NCI-H460 (cell line): ENCODE results near the gene FUT7. TPM values are rescaled to one million over a fixed set of nuclear protein-coding genes. Genes with fewer than 3 reads are reported as not detected.
"Not testable (repeated sequence)": the region's sequence is repeated elsewhere in the genome, so short reads cannot be mapped to it uniquely, and the experiment has no call there.

Source experiments
- DNase-seq: peaks from one replicate; pipeline ENCODE4 v3.0.0-alpha.2; 2016; ENCODE audit warnings: low read depth; ENCODE audit errors: extremely low read depth
- total RNA-seq: library from RNA; depleted of rRNA; stranded (reverse); fragments of >200 nt; shearing (Covaris generic); gene quantifications from 2 replicates; pipeline ENCODE4 v1.2.3, GENCODE V29; 2014

The FUT7 gene
- total RNA-seq, 1 experiment from 2014 or later = not detected

DNA sequence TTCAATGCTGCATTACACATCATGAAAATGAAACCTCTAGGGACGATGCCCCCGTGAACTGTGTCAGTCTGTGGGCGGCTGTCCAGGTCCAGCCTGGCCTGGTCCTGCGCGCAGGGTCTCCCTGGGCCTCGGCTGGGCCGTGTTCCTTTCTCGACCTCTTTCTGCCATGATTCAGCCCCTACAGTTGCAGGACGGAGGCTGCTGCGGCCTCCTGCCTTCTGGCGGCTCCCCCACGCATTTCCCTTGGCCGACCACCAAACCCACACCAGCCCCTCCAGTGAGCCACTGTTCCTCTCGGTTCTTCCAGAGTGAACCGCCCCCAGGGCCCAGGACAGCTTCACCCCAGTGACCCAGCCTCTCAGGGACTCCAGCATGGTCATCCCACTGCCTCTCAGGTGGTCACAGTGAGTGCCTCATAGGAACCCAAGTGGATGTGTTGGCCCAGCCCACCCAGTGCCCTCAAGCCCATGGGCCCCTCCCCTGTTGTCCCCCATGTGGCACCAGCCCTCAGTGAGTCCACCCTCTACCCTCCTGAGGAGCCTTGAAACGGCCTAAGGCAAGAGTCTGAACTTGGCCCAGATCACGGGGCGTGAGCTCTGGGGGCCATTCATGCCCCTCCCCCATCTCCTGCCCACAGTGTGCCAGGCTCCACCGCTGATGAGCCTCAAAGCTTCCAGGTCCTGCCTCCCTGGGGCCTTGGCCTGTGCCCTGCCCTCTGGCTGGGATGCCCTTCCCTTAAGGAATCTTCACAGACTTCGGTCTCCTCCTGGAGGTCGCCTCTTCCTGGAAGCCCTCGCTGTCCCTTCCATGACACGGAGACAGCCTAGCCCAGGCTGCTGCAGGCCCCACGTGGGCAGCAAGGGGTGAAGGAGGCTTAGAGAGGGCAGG, 25.5 kb downstream of the FUT7 start:
- no peak for DNase-seq

DNA sequence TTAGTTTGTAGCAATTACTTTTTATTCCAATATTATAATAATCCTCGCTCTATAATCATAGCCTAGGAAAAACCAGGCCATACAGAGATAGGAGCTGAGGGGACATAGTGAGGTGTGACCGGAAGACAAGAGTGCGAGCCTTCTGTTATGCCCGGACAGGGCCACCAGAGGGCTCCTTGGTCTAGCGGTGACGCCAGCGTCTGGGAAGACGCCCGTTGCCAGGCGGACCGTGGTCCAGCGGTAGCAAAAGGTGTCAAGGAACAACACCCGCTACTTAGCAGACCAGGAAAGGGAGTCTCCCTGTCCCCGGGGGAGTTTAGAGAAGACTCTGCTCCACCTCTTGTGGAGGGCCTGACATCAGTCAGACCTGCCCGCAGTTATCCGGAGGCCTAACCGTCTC, 27.6 kb downstream of the FUT7 start:
- DNase-seq = not testable (repeated sequence)

DNA sequence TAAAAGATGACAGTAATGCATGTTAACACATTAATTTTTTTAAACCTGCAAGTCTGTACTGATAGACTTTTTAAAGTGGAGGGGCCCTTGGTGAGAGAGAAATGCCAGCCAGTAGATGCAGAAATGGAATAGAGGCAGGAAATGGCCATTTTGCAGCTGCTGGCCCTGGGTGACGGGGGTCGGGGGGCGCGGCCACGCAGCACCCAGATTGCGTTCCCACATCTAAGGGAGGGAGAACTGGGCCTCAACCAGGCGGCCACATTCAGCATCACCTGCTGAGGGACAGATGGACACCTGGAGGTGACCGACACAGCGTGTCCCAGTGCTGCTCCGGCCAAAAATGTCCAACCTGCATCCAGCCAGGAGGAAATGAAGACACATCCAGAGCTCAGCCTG, 29.2 kb downstream of the FUT7 start:
- DNase-seq = no peak

DNA sequence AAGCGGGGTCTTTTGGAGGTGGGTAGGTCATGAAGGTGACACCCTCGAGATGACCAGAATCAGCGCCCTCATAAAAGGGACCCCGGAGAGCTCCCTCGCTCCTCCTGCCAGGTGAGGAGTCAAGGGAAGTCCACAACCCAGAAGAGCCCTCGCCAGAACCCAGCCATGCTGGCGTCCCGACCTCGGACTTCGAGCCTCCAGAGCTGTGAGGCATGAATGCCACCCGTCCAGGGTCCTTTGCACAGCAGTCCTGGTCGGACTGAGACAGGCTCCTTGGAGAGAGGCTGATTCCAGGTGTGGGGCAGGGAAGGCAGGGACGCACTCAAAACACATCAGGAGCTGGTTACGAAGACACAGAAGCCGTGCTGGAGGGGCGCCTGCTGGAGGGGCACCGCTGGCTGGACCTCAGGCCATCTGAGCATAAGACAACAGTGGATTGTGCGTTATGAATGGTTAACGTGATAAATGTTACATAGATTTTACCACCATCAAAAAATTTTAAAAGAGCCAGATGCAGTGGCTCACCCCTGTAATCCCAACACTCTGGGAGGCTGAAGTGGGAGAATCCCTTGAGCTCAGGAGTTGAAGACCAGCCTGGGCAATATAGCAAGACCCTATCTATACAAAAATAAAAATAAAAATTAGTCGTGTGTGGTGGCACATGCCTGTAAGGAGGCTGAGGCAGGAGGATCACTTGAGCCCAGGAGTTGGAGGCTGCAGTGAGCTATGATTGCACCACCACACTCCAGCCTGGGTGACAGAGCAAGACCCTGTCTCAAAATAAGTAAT, 29.8 kb downstream of the FUT7 start:
- DNase-seq = no peak

DNA sequence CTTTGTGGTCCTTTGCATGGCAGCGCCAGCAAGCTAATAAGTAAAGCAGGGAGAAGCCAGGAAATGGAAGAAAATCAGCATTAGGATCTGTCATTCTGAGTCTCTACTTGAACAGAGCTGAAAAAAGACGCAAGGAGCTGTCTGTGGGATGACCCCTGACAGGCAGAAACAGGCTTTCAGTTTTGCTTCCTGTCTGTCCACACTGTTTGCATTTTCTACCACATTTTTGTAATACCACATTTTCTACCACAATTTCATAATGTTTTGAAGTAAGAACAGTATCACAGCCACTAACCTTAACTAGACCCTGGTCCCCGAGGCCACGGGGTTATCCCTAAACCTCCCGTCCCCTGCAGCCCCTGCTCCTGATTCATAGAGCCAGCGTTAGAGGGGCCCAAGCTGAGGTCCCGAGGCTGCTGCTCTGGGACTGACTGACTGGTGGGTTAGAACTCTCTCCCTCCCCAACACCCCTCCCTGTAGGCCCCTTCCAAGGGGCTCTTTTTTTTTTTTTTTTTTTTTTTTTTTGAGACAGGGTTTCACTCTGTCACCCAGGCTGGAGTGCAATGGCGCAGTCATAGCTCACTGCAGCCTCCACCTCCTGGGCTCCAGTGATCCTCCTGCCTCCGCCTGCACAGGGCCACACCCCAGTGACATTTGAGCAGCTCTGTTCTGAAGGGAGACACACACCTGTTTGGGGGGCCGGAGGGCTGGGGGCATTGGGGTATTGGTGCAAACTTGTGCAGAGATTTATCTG, 31.5 kb downstream of the FUT7 start:
- no peak for DNase-seq

DNA sequence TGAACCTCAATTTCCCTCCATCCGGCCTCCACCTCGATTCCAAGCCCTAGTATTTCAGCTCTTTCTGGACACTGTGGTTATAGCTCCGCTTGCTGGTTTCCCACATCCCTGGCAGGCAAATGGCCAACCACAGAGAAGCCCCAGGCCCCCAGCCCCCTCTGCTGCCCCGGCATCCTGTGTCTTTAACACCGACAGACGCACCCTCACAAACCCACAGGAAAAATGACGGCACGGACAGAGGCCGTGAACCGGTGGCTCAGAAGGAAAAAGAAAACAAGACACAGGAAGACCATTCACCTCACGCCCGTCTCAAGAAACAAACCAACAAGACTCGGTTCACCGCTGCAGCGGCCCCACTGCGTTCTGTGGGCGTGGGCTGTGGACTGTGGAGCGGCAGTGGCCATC, 34.1 kb downstream of the FUT7 start:
- no peak for DNase-seq

DNA sequence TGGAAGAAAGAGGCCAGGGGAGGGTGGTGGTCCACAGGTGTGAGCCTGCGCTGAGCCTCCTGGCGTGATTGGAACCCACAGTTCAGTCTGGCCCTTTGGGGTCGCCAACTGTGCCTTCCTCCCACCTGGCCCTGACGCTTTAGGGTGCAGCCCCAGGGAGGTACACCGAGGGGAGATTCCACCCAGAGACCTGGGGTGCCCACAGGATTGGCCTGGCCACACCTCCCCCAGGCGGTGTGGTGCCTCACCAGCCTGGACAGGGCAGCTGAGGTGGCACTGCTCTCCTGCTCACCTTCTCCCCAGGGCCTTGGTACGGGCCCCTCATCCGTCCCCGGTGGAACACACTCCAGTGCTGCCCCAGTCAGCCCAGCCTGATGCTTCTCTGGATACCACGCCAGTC, 34.5 kb downstream of the FUT7 start:
- DNase-seq = no peak

DNA sequence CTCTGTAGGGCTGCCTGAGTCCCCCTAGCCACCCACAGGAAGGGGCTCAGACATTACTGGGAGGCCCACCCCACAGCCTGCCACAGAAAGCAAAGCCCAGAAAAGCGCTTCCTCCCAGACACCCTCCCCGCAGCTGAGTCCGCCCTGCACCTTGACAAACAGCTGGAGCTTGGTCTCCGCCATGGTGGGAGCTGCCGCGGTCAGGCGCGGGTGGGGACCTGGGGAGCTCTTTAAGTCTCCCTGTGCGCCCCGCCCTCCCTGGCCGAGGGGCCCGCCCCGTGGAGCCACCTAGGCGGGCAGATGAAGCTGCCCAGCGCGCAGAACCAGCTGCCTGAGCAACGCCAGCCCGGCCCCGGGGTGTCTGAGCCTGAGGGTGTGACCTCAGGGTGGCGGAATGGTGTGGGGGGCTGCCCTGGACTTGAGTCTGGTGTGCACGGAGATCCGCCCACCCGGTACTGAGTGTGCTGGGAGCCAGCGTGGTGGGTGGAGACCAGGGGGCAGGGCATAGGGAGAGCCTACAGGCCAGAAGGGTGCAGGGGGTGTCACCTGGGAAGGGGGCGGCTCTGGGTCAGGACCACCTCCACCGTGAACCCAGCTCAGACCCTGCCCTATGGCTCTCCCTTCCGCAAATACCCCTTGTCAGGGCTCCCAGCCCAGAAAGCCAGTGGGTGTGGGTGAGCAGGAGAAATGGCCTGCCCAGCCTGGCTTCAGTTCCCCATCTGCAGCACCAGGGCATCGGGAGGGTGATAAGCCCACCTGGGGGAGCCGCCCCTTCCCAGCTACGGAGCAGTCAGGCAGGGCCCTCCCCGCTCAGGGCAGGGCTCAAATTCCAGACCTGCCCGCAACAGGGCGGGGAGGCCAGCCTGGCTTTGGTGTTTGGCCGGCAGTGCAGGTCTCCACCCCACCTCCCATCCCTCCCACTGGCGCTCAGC, 35.3 kb downstream of the FUT7 start, which contains the start of gene CLIC3:
Gene CLIC3, minus strand, starts transcription at position 208 of the 932 bp plus-strand sequence. Its CDS starts 25 bp downstream, at position 183.
- DNase-seq = no peak

DNA sequence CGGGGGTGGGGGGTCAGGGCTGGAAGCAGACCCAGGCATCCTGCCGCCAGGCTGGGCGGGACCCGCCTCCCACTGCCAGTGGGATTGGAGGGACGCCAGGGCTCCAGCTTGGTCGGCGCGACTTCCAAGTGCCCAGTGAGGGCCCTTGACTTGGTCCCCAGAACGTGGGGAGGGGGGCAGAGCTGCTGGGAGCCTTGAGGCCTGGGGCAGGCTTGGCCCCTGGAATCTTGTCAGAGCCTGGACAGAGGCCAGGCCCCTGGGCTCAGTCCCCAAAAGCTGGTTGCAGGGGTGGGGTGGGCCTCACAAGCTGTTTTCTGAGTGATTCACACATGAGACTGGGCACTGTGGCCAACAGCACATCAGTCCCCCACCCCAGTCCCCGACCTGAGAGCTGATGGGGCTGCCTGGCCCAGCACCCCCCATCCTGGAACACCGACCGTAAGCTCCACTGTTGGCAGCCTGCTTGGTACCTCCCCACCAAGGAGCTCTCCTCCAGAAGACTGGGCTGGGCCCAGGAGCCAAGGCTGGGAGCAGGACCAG, 36.0 kb downstream of the FUT7 start:
- DNase-seq = no peak

DNA sequence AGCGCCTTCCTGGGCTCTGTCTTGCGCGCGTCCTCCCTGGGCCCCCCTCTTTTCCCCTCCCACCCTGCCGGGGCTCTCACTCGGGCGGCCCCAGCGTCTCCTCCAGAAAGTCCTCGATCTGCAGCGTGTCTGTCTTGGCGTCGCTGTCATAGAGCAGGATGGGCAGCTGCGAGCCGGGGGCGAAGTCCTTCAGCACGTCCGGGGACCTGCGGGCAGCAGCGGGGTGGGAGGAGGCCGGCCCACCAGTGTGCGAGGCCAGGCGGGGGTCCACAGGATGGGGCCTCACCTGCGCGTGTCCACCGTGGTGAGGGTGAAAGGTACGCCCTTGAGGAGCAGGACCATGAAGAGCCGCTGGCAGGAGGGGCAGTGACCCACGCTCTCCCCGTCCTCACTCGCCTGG, 36.5 kb downstream of the FUT7 start:
- DNase-seq = no peak

DNA sequence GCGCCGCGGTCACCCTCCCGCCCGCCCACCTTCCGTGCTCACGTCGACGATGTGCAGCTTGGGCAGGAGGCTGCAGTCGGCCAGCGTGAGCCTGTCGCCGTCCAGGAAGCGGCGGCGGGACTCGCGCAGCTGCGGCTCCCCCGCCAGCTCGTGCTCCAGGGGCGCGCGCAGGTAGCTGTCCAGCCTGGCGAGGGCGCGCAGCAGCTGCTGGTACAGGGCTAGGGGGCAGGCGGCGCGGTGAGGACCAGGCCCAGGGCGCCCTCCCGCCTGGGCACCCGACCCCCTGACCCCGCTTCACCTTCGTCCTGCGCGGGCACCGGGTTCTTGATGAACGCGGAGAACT, 37.0 kb downstream of the FUT7 start:
- DNase-seq = no peak

DNA sequence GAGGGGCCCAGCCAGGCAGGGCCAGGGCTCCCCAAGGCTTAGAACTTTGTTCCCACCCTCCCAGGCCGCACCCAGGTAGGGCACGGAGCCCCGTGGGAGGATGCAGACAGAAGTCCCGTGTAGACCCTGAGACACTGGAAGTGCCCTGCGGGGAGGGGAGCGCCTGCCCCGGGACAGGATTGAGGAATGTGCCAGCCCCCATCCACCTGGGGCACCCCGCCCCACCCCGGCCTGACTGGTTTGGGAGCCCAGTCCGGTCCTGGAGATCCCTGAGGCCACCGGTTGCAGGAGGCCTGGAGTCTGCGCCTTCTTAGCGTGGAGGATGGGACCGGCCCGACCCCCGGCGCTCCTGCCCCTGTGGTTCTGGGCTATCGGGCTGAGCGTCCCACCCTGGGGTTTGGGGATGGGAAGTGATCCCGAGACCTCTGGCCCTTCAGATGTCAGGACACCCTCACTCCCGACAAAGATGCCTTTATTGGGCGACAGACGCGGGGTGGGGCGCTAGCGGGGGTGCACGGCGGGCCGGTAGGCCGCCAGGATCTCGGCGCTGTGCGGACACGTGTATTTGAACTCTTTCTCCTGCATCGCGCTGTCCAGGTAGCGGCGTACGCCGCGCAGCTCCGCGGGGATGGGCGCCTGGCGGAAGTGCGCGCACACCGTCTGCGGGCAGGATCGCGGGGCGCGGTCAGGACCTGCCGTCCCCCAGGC, 37.6 kb downstream of the FUT7 start:
- DNase-seq = no peak

DNA sequence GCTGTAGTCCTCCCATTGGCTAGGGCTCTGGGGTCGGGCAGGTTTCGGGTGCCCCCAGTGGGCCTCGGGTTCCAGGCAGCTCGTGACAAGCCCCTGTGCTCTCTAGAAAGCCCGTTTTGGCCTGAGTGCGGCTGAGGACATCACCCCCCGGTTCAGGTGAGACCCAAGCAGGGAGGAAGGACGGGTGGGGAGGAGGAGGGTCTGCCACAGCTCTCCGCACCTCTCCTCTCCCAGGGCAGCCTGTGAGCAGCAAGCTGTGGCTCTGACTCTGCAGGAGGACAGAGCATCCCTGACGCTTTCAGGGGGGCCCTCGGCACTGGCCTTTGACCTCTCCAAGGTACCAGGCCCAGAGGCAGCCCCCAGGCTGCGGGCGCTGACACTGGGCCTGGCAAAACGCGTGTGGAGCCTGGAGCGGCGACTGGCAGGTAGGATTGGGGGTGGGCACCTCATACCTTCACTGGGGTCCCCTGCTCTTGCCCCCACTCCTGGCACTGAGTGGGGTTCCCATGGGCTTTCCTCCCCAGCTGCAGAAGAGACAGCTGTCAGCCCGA, 39.0 kb downstream of the FUT7 start:
- DNase-seq = no peak

DNA sequence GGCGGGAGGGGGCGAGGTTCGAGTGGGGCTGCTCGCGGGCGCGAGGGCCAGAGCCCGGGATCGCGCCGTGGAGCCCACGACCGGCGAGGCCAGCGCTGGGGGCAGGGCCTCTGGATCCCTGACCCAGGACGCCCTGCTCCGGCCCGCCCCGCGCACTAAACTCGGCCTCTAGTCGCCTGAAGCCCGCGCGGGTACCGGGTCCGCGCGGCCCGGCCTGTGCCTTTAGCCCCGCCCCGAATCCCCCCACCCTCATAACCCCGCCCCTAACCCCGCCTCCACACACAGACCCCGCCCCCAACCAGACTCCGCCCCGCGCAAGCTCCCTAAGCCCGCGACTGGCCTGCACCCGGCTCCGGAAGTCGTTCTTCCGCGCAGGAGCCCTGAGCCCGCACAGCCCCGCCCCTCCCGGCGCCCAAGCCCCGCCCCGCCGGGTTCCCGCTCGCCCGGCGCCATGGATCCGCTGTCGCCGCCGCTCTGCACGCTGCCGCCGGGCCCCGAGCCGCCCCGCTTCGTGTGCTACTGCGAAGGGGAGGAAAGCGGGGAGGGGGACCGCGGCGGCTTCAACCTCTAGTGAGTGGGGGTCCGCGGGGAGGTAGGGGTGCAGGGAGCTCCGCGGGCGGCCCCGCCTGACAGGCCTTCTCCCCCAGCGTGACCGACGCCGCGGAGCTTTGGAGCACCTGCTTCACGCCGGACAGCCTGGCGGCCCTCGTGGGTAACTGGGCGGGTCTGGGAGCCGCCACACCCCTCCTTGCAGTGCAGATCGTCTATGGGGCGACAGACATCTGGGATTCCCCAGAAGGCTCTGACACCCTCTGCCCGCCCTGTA, 39.7 kb downstream of the FUT7 start, which contains the start of gene PAXX:
Gene PAXX, plus strand, starts transcription at position 430 of the 826 bp plus-strand sequence. Its CDS starts 22 bp downstream, at position 452.
- DNase-seq = peak; percentile 91

DNA sequence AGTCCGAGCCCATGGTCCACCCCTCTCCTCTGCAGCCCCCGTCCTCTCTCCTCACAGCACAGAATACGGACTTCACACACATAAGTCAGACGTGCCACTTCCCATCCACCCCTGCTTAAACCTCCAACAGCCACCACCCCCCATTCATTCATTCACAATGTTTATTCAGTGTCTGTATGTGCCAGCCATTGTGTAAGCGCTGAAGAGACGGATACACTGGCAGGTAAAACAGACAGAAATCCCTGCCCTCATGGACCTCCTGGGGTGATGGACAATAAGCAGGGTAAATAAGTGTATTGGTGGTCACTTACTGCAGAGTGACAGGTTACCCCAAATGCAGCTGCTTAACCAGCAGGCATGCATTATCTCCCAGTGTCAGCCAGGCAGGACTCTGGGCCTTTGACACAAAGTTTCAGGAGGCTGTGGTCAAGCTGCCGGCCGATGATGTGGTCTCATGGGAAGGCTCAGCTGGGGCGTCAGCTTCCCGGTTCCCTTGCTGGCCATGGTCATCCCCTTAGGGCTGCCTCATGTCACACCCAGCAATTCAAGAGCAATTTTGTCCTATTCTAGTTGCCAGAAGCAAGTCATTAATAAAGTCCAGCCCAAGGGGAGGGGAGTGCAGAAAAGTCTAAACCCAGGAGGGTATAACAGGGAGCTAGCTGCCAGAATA, 41.5 kb downstream of the FUT7 start:
- no peak for DNase-seq

DNA sequence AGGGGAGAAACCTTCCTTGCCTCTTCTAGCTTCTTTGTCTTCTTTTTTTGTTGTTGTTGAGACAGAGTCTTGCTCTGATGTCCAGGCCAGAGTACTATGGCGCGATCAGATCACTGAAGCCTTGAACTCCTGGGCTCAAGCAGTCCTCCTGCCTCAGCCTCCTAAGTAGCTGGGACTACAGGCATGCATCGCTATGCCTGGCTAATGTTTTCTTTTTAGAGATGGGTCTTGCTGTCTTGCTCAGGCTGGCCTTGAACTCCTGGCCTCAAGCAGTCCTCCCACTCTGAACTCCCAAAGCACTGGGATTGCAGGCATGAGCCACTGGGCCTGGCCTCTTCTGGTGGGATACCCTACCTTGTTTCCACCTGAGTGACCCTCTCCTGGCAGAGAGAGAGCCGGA, 43.0 kb downstream of the FUT7 start:
- no peak for DNase-seq

DNA sequence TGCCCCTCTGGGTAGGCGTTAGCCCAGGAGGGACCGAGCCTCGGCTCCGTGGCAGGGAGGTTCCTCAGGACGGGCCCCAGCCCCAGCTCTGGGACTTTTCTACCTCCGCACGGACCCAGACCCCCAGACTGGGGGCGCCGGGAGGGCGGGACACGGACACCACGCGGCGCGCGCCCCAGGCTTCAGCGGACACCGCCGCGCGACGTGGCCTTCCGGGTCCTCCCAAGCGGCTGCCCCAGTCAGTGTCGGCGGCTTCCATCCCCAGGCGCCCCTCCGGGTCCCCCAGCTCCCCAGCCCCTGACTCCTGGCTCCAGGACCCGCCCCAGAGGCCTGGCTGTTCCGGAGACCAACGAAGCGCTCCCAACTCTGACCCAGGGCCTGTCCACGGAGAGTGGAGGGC, 46.0 kb downstream of the FUT7 start:
- no peak for DNase-seq
